SK-N-SH (cell line): Measurements from ENCODE around the gene MCTP2. TPM values are rescaled to one million over a fixed set of nuclear protein-coding genes. Genes with fewer than 3 reads are reported as not detected.

Source experiments
- CTCF ChIA-PET: fragments of 300-600, 350-600 bp; formaldehyde crosslinking; extraction: SDS; loops from one replicate; lab custom pipeline; 2021; lab: Yijun Ruan, JAX
- POLR2A ChIA-PET: fragments of 350-600 bp; sonication (Branson Sonifier 250); formaldehyde crosslinking; extraction: SDS; loops from one replicate; lab custom pipeline; 2020; ENCODE audit warnings: antibody characterized with exemption, inconsistent platforms; lab: Yijun Ruan, JAX
- DNase-seq: peaks from one replicate; pipeline ENCODE4 v3.0.0; 2012
- H2AFZ ChIP-seq: fragments of 200-600 bp; sonication (generic); 2 replicates; pipeline ENCODE4 v1.8.1; 2016; ENCODE audit warnings: antibody characterized with exemption, mild to moderate bottlenecking, low read depth
- H3F3A ChIP-seq: fragments of 200-600 bp; sonication (generic); replicated peaks from 2 replicates; pipeline ENCODE3; 2016; ENCODE audit warnings: antibody characterized with exemption, mild to moderate bottlenecking; ENCODE audit not compliant: insufficient read depth
- H3K27ac ChIP-seq, 2 experiments: fragments of 200-500 bp in 1 of 2; fragments of 200-600 bp in 1 of 2; sonication (Bioruptor generic) in 1 of 2; sonication (generic), shearing (Covaris generic) in 1 of 2; 2 replicates each; pipeline versions ENCODE4 v1.5.1 to v1.6.1; 2014 to 2016; ENCODE audit warnings: low read depth in 2 of 2, inconsistent platforms in 1 of 2, low read length in 1 of 2, mild to moderate bottlenecking in 1 of 2, mixed read lengths in 1 of 2
- H3K27me3 ChIP-seq: fragments of 200-600 bp; sonication (generic), shearing (Covaris generic); 2 replicates; pipeline ENCODE4 v1.6.1; 2016; ENCODE audit warnings: mixed run types; ENCODE audit not compliant: insufficient read depth
- H3K36me3 ChIP-seq, 2 experiments: fragments of 200-500 bp in 1 of 2; fragments of 200-600 bp in 1 of 2; sonication (Bioruptor generic) in 1 of 2; sonication (generic) in 1 of 2; replicated peaks in 1 of 2; 2 replicates each; pipeline versions ENCODE3 to v1.5.1; 2014 to 2016; ENCODE audit warnings: low read length in 1 of 2, mild to moderate bottlenecking in 1 of 2; ENCODE audit not compliant: insufficient read depth in 2 of 2, control insufficient read depth in 1 of 2
- H3K4me1 ChIP-seq, 2 experiments: fragments of 200-500 bp in 1 of 2; fragments of 200-600 bp in 1 of 2; sonication (Bioruptor generic) in 1 of 2; sonication (generic), shearing (Covaris generic) in 1 of 2; 2 replicates each; pipeline versions ENCODE4 v1.5.1 to v1.6.1; 2014 to 2016; ENCODE audit warnings: low read depth in 1 of 2, low read length in 1 of 2, mixed run types in 1 of 2; ENCODE audit not compliant: insufficient read depth in 2 of 2, control insufficient read depth in 1 of 2
- H3K4me2 ChIP-seq: fragments of 200-600 bp; sonication (generic), shearing (Covaris generic); 2 replicates; pipeline ENCODE4 v1.6.1; 2017; ENCODE audit warnings: mixed run types
- H3K4me3 ChIP-seq, 2 experiments: fragments of 200-500 bp in 1 of 2; fragments of 200-600 bp in 1 of 2; sonication (Bioruptor generic) in 1 of 2; sonication (generic), shearing (Covaris generic) in 1 of 2; 2 replicates each; pipeline versions ENCODE4 v1.5.1 to v1.8.1; 2014 to 2016; ENCODE audit warnings: low read depth in 2 of 2, inconsistent platforms in 1 of 2, low read length in 1 of 2, mild to moderate bottlenecking in 1 of 2, mixed read lengths in 1 of 2, moderate library complexity in 1 of 2
- H3K79me2 ChIP-seq: fragments of 200-600 bp; sonication (generic); 2 replicates; pipeline ENCODE4 v1.8.1; 2017; ENCODE audit warnings: mild to moderate bottlenecking; ENCODE audit not compliant: insufficient read depth
- H3K9ac ChIP-seq: fragments of 200-600 bp; sonication (generic); 2 replicates; pipeline ENCODE4 v1.6.1; 2017; ENCODE audit warnings: mixed run types
- H3K9me2 ChIP-seq: fragments of 200-600 bp; sonication (generic); 2 replicates; pipeline ENCODE4 v1.6.1; 2017; ENCODE audit warnings: mixed run types
- H3K9me3 ChIP-seq: fragments of 200-600 bp; sonication (generic); 2 replicates; pipeline ENCODE4 v1.6.1; 2017; ENCODE audit warnings: mixed run types, mild to moderate bottlenecking, moderate library complexity
- H4K20me1 ChIP-seq: fragments of 200-600 bp; sonication (generic); 2 replicates; pipeline ENCODE4 v1.6.1; 2017; ENCODE audit warnings: mild to moderate bottlenecking, mixed run types; ENCODE audit not compliant: insufficient read depth
- CHD2 ChIP-seq: fragments of 150-350 bp; IDR thresholded peaks from 2 replicates; pipeline ENCODE4 v1.6.1; 2018; ENCODE audit warnings: low read length; ENCODE audit not compliant: partially characterized antibody
- CTCF ChIP-seq: fragments of 200-600 bp; sonication (generic); IDR thresholded peaks from 2 replicates; pipeline ENCODE4 v1.6.1; 2017; ENCODE audit warnings: antibody characterized with exemption, mild to moderate bottlenecking, moderate library complexity
- ELF1 ChIP-seq: IDR thresholded peaks from 2 replicates; pipeline ENCODE4 v1.4.0; 2012
- EZH2phosphoT487 ChIP-seq: fragments of 200-600 bp; sonication (generic); IDR thresholded peaks from 2 replicates; pipeline ENCODE4 v1.6.1; 2017; ENCODE audit warnings: low read depth, mixed run types, mild to moderate bottlenecking, antibody characterized with exemption, moderate library complexity, borderline replicate concordance
- GABPA ChIP-seq: IDR thresholded peaks from 2 replicates; pipeline ENCODE4 v1.4.0; 2012; ENCODE audit warnings: low read depth, mild to moderate bottlenecking
- JUND ChIP-seq: IDR thresholded peaks from 2 replicates; pipeline ENCODE4 v1.4.0; 2012
- MEF2A ChIP-seq: IDR thresholded peaks from 2 replicates; pipeline ENCODE4 v1.4.0; 2012; ENCODE audit warnings: low read depth, borderline replicate concordance
- MXI1 ChIP-seq: IDR thresholded peaks from 2 replicates; pipeline ENCODE4 v1.6.1; 2012; ENCODE audit warnings: mild to moderate bottlenecking, low read depth, low read length, improper control_type of control experiment
- NRF1 ChIP-seq: IDR thresholded peaks from 2 replicates; pipeline ENCODE4 v1.6.1; 2012; ENCODE audit warnings: low read depth, mild to moderate bottlenecking, low read length
- POLR2AphosphoS5 ChIP-seq: IDR thresholded peaks from 2 replicates; pipeline ENCODE4 v1.6.1; 2012; ENCODE audit warnings: low read depth, low read length
- RAD21 ChIP-seq: IDR thresholded peaks from 2 replicates; pipeline ENCODE4 v1.6.1; 2012; ENCODE audit warnings: mild to moderate bottlenecking, low read length
- RXRA ChIP-seq: IDR thresholded peaks from 2 replicates; pipeline ENCODE4 v1.4.0; 2012; ENCODE audit warnings: low read depth, mild to moderate bottlenecking, borderline replicate concordance
- SIN3A ChIP-seq: IDR thresholded peaks from 2 replicates; pipeline ENCODE4 v1.6.1; 2012; ENCODE audit warnings: low read depth, mild to moderate bottlenecking, low read length, moderate library complexity, borderline replicate concordance
- TEAD4 ChIP-seq: IDR thresholded peaks from 2 replicates; pipeline ENCODE4 v1.4.0; 2012; ENCODE audit warnings: mild to moderate bottlenecking, borderline replicate concordance; ENCODE audit not compliant: insufficient read depth
- USF2 ChIP-seq: fragments of 150-350 bp; IDR thresholded peaks from 2 replicates; pipeline ENCODE4 v1.6.1; 2017; ENCODE audit warnings: antibody characterized with exemption, low read length, low read depth, borderline replicate concordance
- YY1 ChIP-seq: IDR thresholded peaks from 2 replicates; pipeline ENCODE4 v1.4.0; 2012; ENCODE audit warnings: low read depth, mild to moderate bottlenecking
- WGBS: methylation state at CpG from one replicate; pipeline ENCODE4 v1.1.6; 2017; ENCODE audit warnings: low lambda C conversion rate; 5-methylcytosine and 5-hydroxymethylcytosine counted together
- polyA plus RNA-seq, 3 experiments: library from polyadenylated mRNA; depleted of rRNA; stranded (reverse); fragments of >200 nt; gene quantifications; 2 replicates each; pipeline ENCODE4 v1.2.3, GENCODE V29; 2012

The MCTP2 gene
- polyA plus RNA-seq, 1 of the 3 experiments (the other 2 are of a cell fraction), result 0.26 TPM

DNA sequence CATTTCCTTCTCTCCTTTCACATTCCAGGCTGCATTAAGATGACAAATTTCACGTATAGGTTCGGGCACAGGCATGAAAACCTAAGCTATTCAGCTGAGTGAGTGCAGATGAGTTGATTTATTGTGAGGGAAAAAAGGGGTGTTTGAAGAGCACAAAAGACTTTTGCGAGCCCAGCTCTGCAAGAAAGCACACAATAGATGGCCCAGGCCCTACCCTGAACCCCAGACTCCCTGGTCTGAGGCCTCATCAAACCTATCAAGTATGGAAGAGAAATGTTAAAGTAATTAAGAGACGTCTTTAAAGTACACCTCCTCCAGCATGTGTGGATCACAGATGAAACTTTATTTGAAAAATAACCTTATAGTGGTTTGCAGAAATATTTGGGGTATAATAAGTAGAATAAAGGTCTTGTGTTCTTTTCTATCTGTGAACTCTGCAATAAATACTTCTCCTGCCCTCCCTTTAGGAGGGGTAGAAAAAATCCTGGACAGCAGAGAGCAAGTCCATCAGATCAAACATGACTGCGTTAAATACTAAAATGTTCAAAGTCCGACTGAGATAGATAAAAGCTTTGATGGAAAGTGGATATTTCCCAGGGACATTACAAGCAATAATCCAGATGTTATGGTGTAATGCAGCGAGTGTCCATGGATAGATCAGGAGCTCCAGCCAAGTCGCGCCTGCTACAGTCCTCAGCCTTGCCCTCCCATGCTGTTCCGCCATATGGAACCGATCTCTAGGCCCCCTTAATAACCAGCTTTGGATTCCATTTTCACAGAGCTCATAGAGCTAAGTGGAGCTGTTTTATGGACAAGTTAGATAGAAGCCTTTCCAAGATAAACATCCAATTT lies 121.5 kb downstream of the MCTP2 start:
- no peaks in the 10 kb centered on the region for H3K79me2 ChIP-seq
- no peaks in the 10 kb centered on the region for H3K27me3 ChIP-seq
- no peaks in the 10 kb centered on the region for H3K36me3 ChIP-seq
- H3K9me2 ChIP-seq, result no peaks in the 10 kb centered on the region
- H3F3A ChIP-seq, result no peaks in the 10 kb centered on the region
- no peak overlapping the region for H2AFZ ChIP-seq
- no peak overlapping the region for H3K27ac ChIP-seq
- H3K9me3 ChIP-seq, result no peaks in the 10 kb centered on the region
- H3K4me1 ChIP-seq, result no peaks in the 10 kb centered on the region
- TF ChIP-seq CHD2, result no peak
- TF ChIP-seq SIN3A, result no peak
- no peak for TF ChIP-seq MXI1
- no peak for TF ChIP-seq MEF2A
- TF ChIP-seq YY1, result no peak
- no peak for TF ChIP-seq RXRA
- no peak for TF ChIP-seq JUND
- no peak for TF ChIP-seq NRF1
- no peak for TF ChIP-seq USF2
- no peak for TF ChIP-seq POLR2AphosphoS5
- no peak for TF ChIP-seq GABPA
- no peak for TF ChIP-seq ELF1
- no peak for TF ChIP-seq CTCF
- WGBS, result 55% methylated on average over 11 of the region's 11 CpGs
- DNase-seq, result no peak
- no peak overlapping the region for H3K4me2 ChIP-seq
- H3K4me3 ChIP-seq, result no peak overlapping the region
- no peak overlapping the region for H3K9ac ChIP-seq
- CTCF ChIA-PET, result interaction anchor here (1.3 to 2.2 kb wide), 4 partner anchors 8 to 1322 kb away, joined by 3 to 8 read pairs (median 6); no protein-coding TSS in a partner anchor
- POLR2A ChIA-PET, result no interaction called here
- H4K20me1 ChIP-seq, result no peaks in the 10 kb centered on the region

DNA sequence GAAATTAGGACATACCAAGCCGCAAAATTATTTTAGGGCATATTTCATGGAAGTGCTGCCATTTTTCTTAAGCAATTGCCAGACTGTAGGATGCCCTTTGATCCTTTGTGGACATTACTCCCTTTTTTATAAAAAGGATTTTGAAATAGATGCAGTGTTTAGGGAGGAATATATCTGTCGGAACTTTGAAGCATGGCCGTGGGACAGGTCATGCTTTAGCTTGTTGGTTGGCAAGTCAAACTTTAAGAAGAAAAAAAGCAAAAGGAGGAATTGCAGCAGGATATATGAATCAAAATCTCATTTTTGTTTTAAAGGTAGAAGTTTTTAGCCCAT lies 122.1 kb downstream of the MCTP2 start:
- Histone ChIP-seq H3K9me3 (no peaks in the 10 kb centered on the region), H3K9me2 (no peaks in the 10 kb centered on the region), H3K4me1 (no peaks in the 10 kb centered on the region), H3K27ac (no peak overlapping the region), H3K4me3 (no peak overlapping the region), H2AFZ (no peak overlapping the region), H4K20me1 (no peaks in the 10 kb centered on the region), H3K9ac (no peak overlapping the region), H3K36me3 (no peaks in the 10 kb centered on the region), H3K79me2 (no peaks in the 10 kb centered on the region), H3K4me2 (no peak overlapping the region)
- 75% methylated on average over 3 of the region's 3 CpGs for WGBS
- ChIA-PET POLR2A (no interaction called here), CTCF (interaction anchor here (1.3 to 1.6 kb wide), 2 partner anchors 29 to 1323 kb away, joined by 3 to 7 read pairs; no protein-coding TSS in a partner anchor)
- TF ChIP-seq RAD21 (no peak), EZH2phosphoT487 (no peak), SIN3A (no peak), MXI1 (no peak), TEAD4 (no peak)
- TF ChIP-seq, all 33 proteins: peak for 0
- H3F3A ChIP-seq, result no peaks in the 10 kb centered on the region
- no peaks in the 10 kb centered on the region for H3K27me3 ChIP-seq
- no peak for DNase-seq
